Cardiac fibroblast (primary cell): ENCODE measurements around the gene RIC1.
"Not testable (repeated sequence)": the region's sequence is repeated elsewhere in the genome, so short reads cannot be mapped to it uniquely, and the experiment has no call there.

Experiments
- DNase-seq, 2 donors: peaks; one replicate each; pipeline versions ENCODE4 v3.0.0 to v3.0.0-alpha.2; 2010; ENCODE audit warnings: low read depth in 2 of 2
- H3K4me3 ChIP-seq, 2 donors: replicated peaks in 1 of 2; 1 replicate in 1 of 2; 2 replicates in 1 of 2; pipeline ENCODE4 v1.5.1; 2011; ENCODE audit warnings: low read depth in 2 of 2, low read length in 2 of 2, mild to moderate bottlenecking in 2 of 2, moderate library complexity in 1 of 2
- CTCF ChIP-seq: IDR thresholded peaks from one replicate; pipeline ENCODE4 v1.5.1; 2011; ENCODE audit warnings: low read depth, mild to moderate bottlenecking, low read length, inconsistent platforms

Gene RIC1

GRCh38 chr9:5721279-5722087 is 92.6 kb downstream of the RIC1 start:
- TF ChIP-seq CTCF = no peak
- no peak for DNase-seq
- H3K4me3 ChIP-seq = no peak overlapping the region

DNA sequence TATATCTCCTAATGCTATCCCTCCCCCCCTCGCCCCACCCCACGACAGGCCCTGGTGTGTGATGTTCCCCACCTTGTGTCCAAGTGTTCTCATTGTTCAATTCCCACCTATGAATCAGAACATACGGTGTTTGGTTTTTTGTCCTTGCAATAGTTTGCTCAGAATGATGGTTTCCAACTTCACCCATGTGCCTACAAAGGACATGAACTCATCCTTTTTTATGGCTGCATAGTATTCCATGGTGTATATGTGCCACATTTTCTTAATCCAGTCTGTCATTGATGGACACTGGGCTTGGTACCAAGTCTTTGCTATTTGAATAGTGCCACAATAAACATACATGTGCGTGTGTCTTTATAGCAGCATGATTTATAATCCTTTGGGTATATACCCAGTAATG is 93.8 kb downstream of the RIC1 start:
- H3K4me3 ChIP-seq, DNase-seq: not testable (repeated sequence)

- DNase-seq = no peak
- no peak overlapping the region for H3K4me3 ChIP-seq
- no peak for TF ChIP-seq CTCF
Observed at GRCh38 chr9:5735072-5735471, 106.2 kb downstream of the RIC1 start.

GRCh38 chr9:5736563-5737346 is 107.8 kb downstream of the RIC1 start:
- no peak overlapping the region for H3K4me3 ChIP-seq
- no peak for DNase-seq
- TF ChIP-seq CTCF = no peak

DNA sequence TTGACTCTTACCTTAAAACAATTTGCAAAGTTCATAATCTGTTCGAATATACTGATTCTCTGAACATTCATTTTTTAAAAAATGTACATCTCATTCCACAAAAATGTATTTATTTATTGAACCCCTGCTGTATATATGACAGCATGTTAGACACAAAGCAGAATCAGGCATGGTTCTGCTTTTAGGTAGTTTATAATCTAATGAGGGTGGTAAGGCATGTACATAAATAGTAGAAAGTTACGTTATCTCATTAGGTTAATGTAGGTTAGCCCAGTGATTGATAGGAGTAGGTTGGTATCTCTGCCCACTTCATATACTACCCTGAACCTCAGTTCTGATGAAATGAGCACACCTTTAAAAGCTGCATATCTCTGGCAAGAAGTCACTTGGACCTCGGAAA is 114.2 kb downstream of the RIC1 start:
- no peak for TF ChIP-seq CTCF
- H3K4me3 ChIP-seq = no peak overlapping the region
- no peak for DNase-seq

GRCh38 chr9:5748438-5748837 is 119.5 kb downstream of the RIC1 start:
- H3K4me3 ChIP-seq = no peak overlapping the region
- DNase-seq = no peak
- TF ChIP-seq CTCF = no peak

- TF ChIP-seq CTCF = no peak
- no peak for DNase-seq
- no peak overlapping the region for H3K4me3 ChIP-seq
Observed at GRCh38 chr9:5749306-5749705, 120.4 kb downstream of the RIC1 start.
